Lower lobe of right lung (tissue), 2 donors: ENCODE measurements around the gene POLE. TPM values are rescaled to one million over a fixed set of nuclear protein-coding genes. Genes with fewer than 3 reads are reported as not detected.
"Not testable (repeated sequence)": the region's sequence is repeated elsewhere in the genome, so short reads cannot be mapped to it uniquely, and the experiment has no call there.

Experiments
- ATAC-seq, 2 donors: fragments of 200-7000 bp; cut with Tn5 transposase; one replicate each; pipeline ENCODE4 v1.9.1; 2020 to 2022; ENCODE audit warnings: mild to moderate bottlenecking in 2 of 2, moderate library complexity in 2 of 2
- DNase-seq: peaks from one replicate; pipeline ENCODE4 v3.0.0-alpha.2; 2020
- H3K27ac ChIP-seq: fragments of 200-600 bp; one replicate; pipeline ENCODE4 v1.8.0; 2022
- H3K27me3 ChIP-seq: fragments of 200-600 bp; one replicate; pipeline ENCODE4 v1.8.0; 2022; ENCODE audit warnings: low read depth
- H3K36me3 ChIP-seq: fragments of 200-600 bp; one replicate; pipeline ENCODE4 v1.8.0; 2022; ENCODE audit warnings: mild to moderate bottlenecking
- H3K4me1 ChIP-seq: fragments of 200-600 bp; one replicate; pipeline ENCODE4 v1.8.0; 2022
- H3K4me3 ChIP-seq: fragments of 200-600 bp; one replicate; pipeline ENCODE4 v1.8.0; 2022; ENCODE audit warnings: mild to moderate bottlenecking
- H3K9me3 ChIP-seq: fragments of 200-600 bp; one replicate; pipeline ENCODE4 v1.8.0; 2022
- CTCF ChIP-seq: fragments of 200-600 bp; IDR thresholded peaks from one replicate; pipeline ENCODE4 v1.8.0; 2022; ENCODE audit warnings: antibody characterized with exemption, mild to moderate bottlenecking
- intact Hi-C: fragments of 100-400 bp; cut with DNase I; formaldehyde crosslinking; loops from one replicate; pipeline ENCODE4 v1.11.0; 2022
- total RNA-seq: library from RNA; stranded (reverse); fragmentation: NEBNext Ultra II Directional; extraction: Animal tissue kit (Norgen Biotek cat#: 25700); gene quantifications from one replicate; pipeline ENCODE4 v1.2.1, GENCODE V29; 2021
- donor health status: DM: no; HTN: yes; CAD: no; lungs with severe emphysema.

Gene POLE
- total RNA-seq, 1 donor from 2014 or later = 28.0 TPM

- Histone ChIP-seq H3K4me3 (peak overlapping the region; percentile 56), H3K27ac (peak overlapping the region; percentile 84), H3K9me3 (no peaks in the 10 kb centered on the region), H3K36me3 (no peaks in the 10 kb centered on the region), H3K4me1 (peaks cover 28% of the 10 kb centered on the region), H3K27me3 (peaks cover 51% of the 10 kb centered on the region)
- peak; percentile 45 for DNase-seq
- intact Hi-C loops = no loop called here
- peak in 1 of 2 donors; percentile 26 for ATAC-seq
- TF ChIP-seq CTCF = no peak
These were observed 83.6 kb downstream of the POLE start for GRCh38 chr12:132603240-132604150.

GRCh38 chr12:132602572-132603239, 84.4 kb downstream of the POLE start:
- intact Hi-C loops = no loop called here
- ATAC-seq (no peak), DNase-seq (peak; percentile 45)
- Histone ChIP-seq H3K27ac (peak overlapping the region; percentile 84), H3K36me3 (no peaks in the 10 kb centered on the region), H3K27me3 (peaks cover 44% of the 10 kb centered on the region), H3K9me3 (no peaks in the 10 kb centered on the region), H3K4me1 (peaks cover 28% of the 10 kb centered on the region), H3K4me3 (peak overlapping the region; percentile 56)
- no peak for TF ChIP-seq CTCF

- peak overlapping the region; percentile 46 for H3K27ac ChIP-seq
- H3K9me3 ChIP-seq = no peaks in the 10 kb centered on the region
- no peak for ATAC-seq
- H3K36me3 ChIP-seq = no peaks in the 10 kb centered on the region
- no peak for DNase-seq
- no peak for TF ChIP-seq CTCF
- H3K4me1 ChIP-seq = peaks cover 28% of the 10 kb centered on the region
- intact Hi-C loops = no loop called here
- H3K27me3 ChIP-seq = peaks cover 39% of the 10 kb centered on the region
- peak overlapping the region; percentile 47 for H3K4me3 ChIP-seq
These were observed 85.8 kb downstream of the POLE start for GRCh38 chr12:132601171-132601883.

- peak; percentile 77 for TF ChIP-seq CTCF
- H3K4me3 ChIP-seq = peak overlapping the region; percentile 47
- ATAC-seq (peak; percentile 72 to 84), DNase-seq (peak; percentile 78)
- intact Hi-C loops = no loop called here
- no peaks in the 10 kb centered on the region for H3K9me3 ChIP-seq
- peaks cover 31% of the 10 kb centered on the region for H3K27me3 ChIP-seq
- H3K36me3 ChIP-seq = no peaks in the 10 kb centered on the region
- H3K27ac ChIP-seq = peak overlapping the region; percentile 46
- peaks cover 28% of the 10 kb centered on the region for H3K4me1 ChIP-seq
These were observed 86.8 kb downstream of the POLE start for GRCh38 chr12:132600048-132601032.

- H3K9me3 ChIP-seq, H3K27ac ChIP-seq, ATAC-seq, H3K36me3 ChIP-seq, H3K4me3 ChIP-seq, DNase-seq, intact Hi-C loops: not testable (repeated sequence)
- H3K4me1 ChIP-seq = peaks cover 26% of the 10 kb centered on the region
- H3K27me3 ChIP-seq = peaks cover 25% of the 10 kb centered on the region
These were observed 87.6 kb downstream of the POLE start for GRCh38 chr12:132599502-132599901.
